Measurements from ENCODE around the gene PLEKHS1.
A peak's percentile ranks its signal among the peaks of the same experiment; 100 is the strongest.

The PLEKHS1 gene

GRCh38 chr10:113751181-113751732, at the start of gene PLEKHS1:
Gene PLEKHS1, plus strand, starts transcription at chr10:113751682. Its CDS starts 3,596 bp downstream, at chr10:113755278.
- Histone ChIP-seq H3K4me3 (replicated peaks; ENCODE audit: low read depth, low read length) (no peak within 1 kb of the TSS), H3K27me3 (replicated peaks; ENCODE audit: control insufficient read depth, insufficient read depth, low read length) (no peaks in the 10 kb centered on the region), H3K36me3 (ENCODE audit: control insufficient read depth, insufficient read depth, low read length) (no peaks in the 10 kb centered on the region)
- DNase-seq (ENCODE audit: extremely low read depth, insufficient read length), result no peak
- no peak for TF ChIP-seq CTCF (IDR thresholded peaks at IDR 0.05; ENCODE audit: insufficient read depth, low read length, poor library complexity, severe bottlenecking)

GRCh38 chr10:113704637-113705343, 46.7 kb upstream of the PLEKHS1 start:
- peak; percentile 66 for TF ChIP-seq CTCF (IDR thresholded peaks at IDR 0.05; ENCODE audit: insufficient read depth, low read length, poor library complexity, severe bottlenecking)
- no peak for DNase-seq (ENCODE audit: extremely low read depth, insufficient read length)
- peaks cover 4% of the 10 kb centered on the region for H3K36me3 ChIP-seq (ENCODE audit: control insufficient read depth, insufficient read depth, low read length)
- no peak overlapping the region for H3K4me3 ChIP-seq (replicated peaks; ENCODE audit: low read depth, low read length)
- H3K27me3 ChIP-seq (replicated peaks; ENCODE audit: control insufficient read depth, insufficient read depth, low read length), result no peaks in the 10 kb centered on the region

- TF ChIP-seq CTCF (IDR thresholded peaks at IDR 0.05; ENCODE audit: insufficient read depth, low read length, poor library complexity, severe bottlenecking), result no peak
- Histone ChIP-seq H3K4me3 (replicated peaks; ENCODE audit: low read depth, low read length) (no peak overlapping the region), H3K27me3 (replicated peaks; ENCODE audit: control insufficient read depth, insufficient read depth, low read length) (no peaks in the 10 kb centered on the region), H3K36me3 (ENCODE audit: control insufficient read depth, insufficient read depth, low read length) (peaks cover 4% of the 10 kb centered on the region)
- DNase-seq (ENCODE audit: extremely low read depth, insufficient read length), result no peak
These were observed 46.2 kb upstream of the PLEKHS1 start for GRCh38 chr10:113705344-113705652.

GRCh38 chr10:113706623-113707022, 44.9 kb upstream of the PLEKHS1 start:
- Histone ChIP-seq H3K27me3 (replicated peaks; ENCODE audit: control insufficient read depth, insufficient read depth, low read length) (no peaks in the 10 kb centered on the region), H3K36me3 (ENCODE audit: control insufficient read depth, insufficient read depth, low read length) (peaks cover 5% of the 10 kb centered on the region), H3K4me3 (replicated peaks; ENCODE audit: low read depth, low read length) (no peak overlapping the region)
- TF ChIP-seq CTCF (IDR thresholded peaks at IDR 0.05; ENCODE audit: insufficient read depth, low read length, poor library complexity, severe bottlenecking), result no peak
- no peak for DNase-seq (ENCODE audit: extremely low read depth, insufficient read length)

- Histone ChIP-seq H3K4me3 (replicated peaks; ENCODE audit: low read depth, low read length) (no peak overlapping the region), H3K36me3 (ENCODE audit: control insufficient read depth, insufficient read depth, low read length) (peaks cover 5% of the 10 kb centered on the region), H3K27me3 (replicated peaks; ENCODE audit: control insufficient read depth, insufficient read depth, low read length) (no peaks in the 10 kb centered on the region)
- TF ChIP-seq CTCF (IDR thresholded peaks at IDR 0.05; ENCODE audit: insufficient read depth, low read length, poor library complexity, severe bottlenecking), result no peak
- no peak for DNase-seq (ENCODE audit: extremely low read depth, insufficient read length)
These were observed 42.8 kb upstream of the PLEKHS1 start for GRCh38 chr10:113708640-113709039.

All from GM06990 (cell line).